SK-N-SH treated with all-trans-retinoic acid at 6 μM for 48 hours (cell line): ENCODE results near the gene BTBD16.

Experiments used
- ATAC-seq: fragments of 200-7000 bp; cut with Tn5 transposase; 3 replicates; pipeline ENCODE4 v1.9.1; 2020; ENCODE audit warnings: mild to moderate bottlenecking, moderate library complexity
- ARNTL ChIP-seq: fragments of 450-650 bp; formaldehyde crosslinking; IDR thresholded peaks from 2 replicates; pipeline ENCODE4 v1.5.0; 2020; ENCODE audit warnings: low read depth, mild to moderate bottlenecking, moderate library complexity, borderline replicate concordance
- BACH2 ChIP-seq: fragments of 250-450 bp; sonication (Bioruptor Pico); IDR thresholded peaks from 2 replicates; pipeline ENCODE4 v1.9.0; 2021; ENCODE audit warnings: mild to moderate bottlenecking, borderline replicate concordance
- CSDC2 ChIP-seq: fragments of 250-450 bp; sonication (Bioruptor Pico); IDR thresholded peaks from 2 replicates; pipeline ENCODE4 v1.5.0; 2020; ENCODE audit warnings: mild to moderate bottlenecking, moderate library complexity
- ESRRG ChIP-seq: fragments of 250-450 bp; sonication (Bioruptor Pico); IDR thresholded peaks from 2 replicates; pipeline ENCODE4 v1.6.1; 2021; ENCODE audit warnings: mild to moderate bottlenecking
- GLIS3 ChIP-seq: fragments of 250-450 bp; sonication (Bioruptor Pico); IDR thresholded peaks from 2 replicates; pipeline ENCODE4 v1.5.0; 2020; ENCODE audit warnings: mild to moderate bottlenecking, moderate library complexity
- ISL1 ChIP-seq: fragments of 250-450 bp; sonication (Bioruptor Pico); IDR thresholded peaks from 2 replicates; pipeline ENCODE4 v2.1.2; 2022; ENCODE audit warnings: mild to moderate bottlenecking, moderate library complexity
- OSR1 ChIP-seq: fragments of 250-450 bp; sonication (Bioruptor Pico); IDR thresholded peaks from 2 replicates; pipeline ENCODE4 v1.8.0; 2022; ENCODE audit warnings: moderate library complexity, mild to moderate bottlenecking, inconsistent platforms
- PATZ1 ChIP-seq: fragments of 250-450 bp; sonication (Bioruptor Pico); IDR thresholded peaks from 2 replicates; pipeline ENCODE4 v1.8.0; 2020; ENCODE audit warnings: mild to moderate bottlenecking, moderate library complexity, borderline replicate concordance
- POU6F1 ChIP-seq: fragments of 250-450 bp; sonication (Bioruptor Pico); IDR thresholded peaks from 2 replicates; pipeline ENCODE4 v1.8.0; 2021; ENCODE audit warnings: low read depth, mild to moderate bottlenecking, moderate library complexity, borderline replicate concordance
- PPARA ChIP-seq: fragments of 250-450 bp; sonication (Bioruptor Pico); IDR thresholded peaks from 2 replicates; pipeline ENCODE4 v1.5.0; 2020; ENCODE audit warnings: mild to moderate bottlenecking, borderline replicate concordance
- RARB ChIP-seq: fragments of 250-450 bp; sonication (Bioruptor Pico); IDR thresholded peaks from 2 replicates; pipeline ENCODE4 v1.8.0; 2021; ENCODE audit warnings: mild to moderate bottlenecking, moderate library complexity
- SNAI2 ChIP-seq: fragments of 250-450 bp; sonication (Bioruptor Pico); IDR thresholded peaks from 2 replicates; pipeline ENCODE4 v1.5.0; 2020; ENCODE audit warnings: mild to moderate bottlenecking, moderate library complexity
- TCF4 ChIP-seq: fragments of 250-450 bp; sonication (Bioruptor Pico); IDR thresholded peaks from 2 replicates; pipeline ENCODE4 v1.8.0; 2021; ENCODE audit warnings: mild to moderate bottlenecking, moderate library complexity, borderline replicate concordance
- TOX ChIP-seq: fragments of 250-450 bp; sonication (Bioruptor Pico); IDR thresholded peaks from 2 replicates; pipeline ENCODE4 v1.8.0; 2021; ENCODE audit warnings: mild to moderate bottlenecking, moderate library complexity, borderline replicate concordance
- ZC3H10 ChIP-seq: fragments of 250-450 bp; sonication (Bioruptor Pico); IDR thresholded peaks from 2 replicates; pipeline ENCODE4 v1.5.1; 2021; ENCODE audit warnings: mild to moderate bottlenecking, moderate library complexity
- ZFP3 ChIP-seq: fragments of 250-450 bp; sonication (Bioruptor Pico); IDR thresholded peaks from 2 replicates; pipeline ENCODE4 v1.5.0; 2020; ENCODE audit warnings: mild to moderate bottlenecking, moderate library complexity
- ZNF565 ChIP-seq: fragments of 450-650 bp; formaldehyde crosslinking; conservative IDR thresholded peaks from 2 replicates; pipeline ENCODE4 v1.5.0; 2020; ENCODE audit warnings: low read depth, mild to moderate bottlenecking, moderate library complexity
- ZNF70 ChIP-seq: fragments of 450-650 bp; formaldehyde crosslinking; IDR thresholded peaks from 2 replicates; pipeline ENCODE4 v1.5.0; 2020; ENCODE audit warnings: mild to moderate bottlenecking, moderate library complexity
- ZNF8 ChIP-seq: fragments of 450-650 bp; formaldehyde crosslinking; IDR thresholded peaks from 2 replicates; pipeline ENCODE4 v1.5.0; 2020; ENCODE audit warnings: mild to moderate bottlenecking, moderate library complexity
- TF ChIP-seq, protein P1 (sequence below): fragments of 250-450 bp; sonication (Bioruptor Pico); IDR thresholded peaks from 2 replicates; pipeline ENCODE4 v1.5.1; 2021; ENCODE audit warnings: mild to moderate bottlenecking, moderate library complexity
- TF ChIP-seq, protein P2 (sequence below): fragments of 250-450 bp; sonication (Bioruptor Pico); IDR thresholded peaks from 2 replicates; pipeline ENCODE4 v1.5.0; 2020; ENCODE audit warnings: mild to moderate bottlenecking, moderate library complexity
- TF ChIP-seq, protein P3 (sequence below): fragments of 250-450 bp; sonication (Bioruptor Pico); IDR thresholded peaks from 2 replicates; pipeline ENCODE4 v1.5.1; 2020; ENCODE audit warnings: low read depth, mild to moderate bottlenecking, moderate library complexity

BTBD16 gene

GRCh38 chr10:122350893-122351292, 79.8 kb downstream of the BTBD16 start (continued):
- TF ChIP-seq GLIS3 (CRISPR knock-in tag): no peak

GRCh38 chr10:122352817-122353525, 81.9 kb downstream of the BTBD16 start:
- no peak for TF ChIP-seq PATZ1 (CRISPR knock-in tag)
- no peak for TF ChIP-seq CSDC2 (CRISPR knock-in tag)
- no peak for TF ChIP-seq PPARA (CRISPR knock-in tag)
- TF ChIP-seq ISL1 (CRISPR knock-in tag): no peak
- TF ChIP-seq SNAI2 (CRISPR knock-in tag): no peak
- no peak for TF ChIP-seq BACH2 (CRISPR knock-in tag)
- TF ChIP-seq ZNF565 (CRISPR knock-in tag): no peak
- no peak for TF ChIP-seq ESRRG (CRISPR knock-in tag)
- TF ChIP-seq ZC3H10: no peak
- no peak for TF ChIP-seq ZNF8 (CRISPR knock-in tag)
- TF ChIP-seq TCF4: no peak
- no peak for TF ChIP-seq ZNF70 (CRISPR knock-in tag)
- TF ChIP-seq, protein P1, sequence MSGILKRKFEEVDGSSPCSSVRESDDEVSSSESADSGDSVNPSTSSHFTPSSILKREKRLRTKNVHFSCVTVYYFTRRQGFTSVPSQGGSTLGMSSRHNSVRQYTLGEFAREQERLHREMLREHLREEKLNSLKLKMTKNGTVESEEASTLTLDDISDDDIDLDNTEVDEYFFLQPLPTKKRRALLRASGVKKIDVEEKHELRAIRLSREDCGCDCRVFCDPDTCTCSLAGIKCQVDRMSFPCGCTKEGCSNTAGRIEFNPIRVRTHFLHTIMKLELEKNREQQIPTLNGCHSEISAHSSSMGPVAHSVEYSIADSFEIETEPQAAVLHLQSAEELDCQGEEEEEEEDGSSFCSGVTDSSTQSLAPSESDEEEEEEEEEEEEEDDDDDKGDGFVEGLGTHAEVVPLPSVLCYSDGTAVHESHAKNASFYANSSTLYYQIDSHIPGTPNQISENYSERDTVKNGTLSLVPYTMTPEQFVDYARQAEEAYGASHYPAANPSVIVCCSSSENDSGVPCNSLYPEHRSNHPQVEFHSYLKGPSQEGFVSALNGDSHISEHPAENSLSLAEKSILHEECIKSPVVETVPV (CRISPR knock-in tag): no peak
- ATAC-seq: no peak

DNA sequence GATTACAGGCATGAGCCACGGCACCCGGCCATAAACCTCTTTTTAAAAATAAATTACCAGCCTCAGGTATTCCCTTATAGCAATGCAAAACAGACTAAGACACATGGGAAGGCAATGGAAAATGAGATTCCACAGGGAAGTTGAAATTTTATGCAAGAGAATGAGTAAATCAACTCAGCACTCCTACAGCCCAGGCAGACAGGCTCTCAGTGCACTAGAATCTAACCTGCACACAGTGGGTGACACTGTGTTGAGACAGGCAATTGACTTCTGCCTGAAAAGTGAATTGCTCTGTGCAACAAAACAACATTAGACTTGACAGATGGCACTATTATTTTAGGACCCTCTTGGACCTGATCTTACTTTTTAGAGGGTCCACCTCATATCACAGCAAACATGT, 83.3 kb downstream of the BTBD16 start:
- no peak for TF ChIP-seq POU6F1 (CRISPR knock-in tag)
- TF ChIP-seq ISL1 (CRISPR knock-in tag): no peak
- TF ChIP-seq ZC3H10: no peak
- no peak for TF ChIP-seq PPARA (CRISPR knock-in tag)
- TF ChIP-seq, protein P2, sequence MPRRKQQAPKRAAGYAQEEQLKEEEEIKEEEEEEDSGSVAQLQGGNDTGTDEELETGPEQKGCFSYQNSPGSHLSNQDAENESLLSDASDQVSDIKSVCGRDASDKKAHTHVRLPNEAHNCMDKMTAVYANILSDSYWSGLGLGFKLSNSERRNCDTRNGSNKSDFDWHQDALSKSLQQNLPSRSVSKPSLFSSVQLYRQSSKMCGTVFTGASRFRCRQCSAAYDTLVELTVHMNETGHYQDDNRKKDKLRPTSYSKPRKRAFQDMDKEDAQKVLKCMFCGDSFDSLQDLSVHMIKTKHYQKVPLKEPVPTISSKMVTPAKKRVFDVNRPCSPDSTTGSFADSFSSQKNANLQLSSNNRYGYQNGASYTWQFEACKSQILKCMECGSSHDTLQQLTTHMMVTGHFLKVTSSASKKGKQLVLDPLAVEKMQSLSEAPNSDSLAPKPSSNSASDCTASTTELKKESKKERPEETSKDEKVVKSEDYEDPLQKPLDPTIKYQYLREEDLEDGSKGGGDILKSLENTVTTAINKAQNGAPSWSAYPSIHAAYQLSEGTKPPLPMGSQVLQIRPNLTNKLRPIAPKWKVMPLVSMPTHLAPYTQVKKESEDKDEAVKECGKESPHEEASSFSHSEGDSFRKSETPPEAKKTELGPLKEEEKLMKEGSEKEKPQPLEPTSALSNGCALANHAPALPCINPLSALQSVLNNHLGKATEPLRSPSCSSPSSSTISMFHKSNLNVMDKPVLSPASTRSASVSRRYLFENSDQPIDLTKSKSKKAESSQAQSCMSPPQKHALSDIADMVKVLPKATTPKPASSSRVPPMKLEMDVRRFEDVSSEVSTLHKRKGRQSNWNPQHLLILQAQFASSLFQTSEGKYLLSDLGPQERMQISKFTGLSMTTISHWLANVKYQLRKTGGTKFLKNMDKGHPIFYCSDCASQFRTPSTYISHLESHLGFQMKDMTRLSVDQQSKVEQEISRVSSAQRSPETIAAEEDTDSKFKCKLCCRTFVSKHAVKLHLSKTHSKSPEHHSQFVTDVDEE (CRISPR knock-in tag): no peak
- no peak for TF ChIP-seq ZFP3 (CRISPR knock-in tag)
- TF ChIP-seq OSR1: no peak
- TF ChIP-seq ESRRG (CRISPR knock-in tag): no peak
- no peak for TF ChIP-seq RARB (CRISPR knock-in tag)
- TF ChIP-seq, protein P3, sequence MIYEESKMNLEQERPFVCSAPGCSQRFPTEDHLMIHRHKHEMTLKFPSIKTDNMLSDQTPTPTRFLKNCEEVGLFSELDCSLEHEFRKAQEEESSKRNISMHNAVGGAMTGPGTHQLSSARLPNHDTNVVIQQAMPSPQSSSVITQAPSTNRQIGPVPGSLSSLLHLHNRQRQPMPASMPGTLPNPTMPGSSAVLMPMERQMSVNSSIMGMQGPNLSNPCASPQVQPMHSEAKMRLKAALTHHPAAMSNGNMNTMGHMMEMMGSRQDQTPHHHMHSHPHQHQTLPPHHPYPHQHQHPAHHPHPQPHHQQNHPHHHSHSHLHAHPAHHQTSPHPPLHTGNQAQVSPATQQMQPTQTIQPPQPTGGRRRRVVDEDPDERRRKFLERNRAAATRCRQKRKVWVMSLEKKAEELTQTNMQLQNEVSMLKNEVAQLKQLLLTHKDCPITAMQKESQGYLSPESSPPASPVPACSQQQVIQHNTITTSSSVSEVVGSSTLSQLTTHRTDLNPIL (CRISPR knock-in tag): no peak
- no peak for TF ChIP-seq BACH2 (CRISPR knock-in tag)
- TF ChIP-seq TOX (CRISPR knock-in tag): no peak
- TF ChIP-seq ARNTL (CRISPR knock-in tag): no peak
- TF ChIP-seq PATZ1 (CRISPR knock-in tag): no peak
- ATAC-seq: no peak
